ENCODE data around the gene PIP4K2A. TPM values are rescaled to one million over a fixed set of nuclear protein-coding genes. Genes with fewer than 3 reads are reported as not detected.

Gene PIP4K2A
- total and polyA plus RNA-seq, 2 of the 8 experiments (the other 6 are each of a cell fraction or from before 2014, with no cell fraction given): 19.0 to 60.9 TPM

DNA sequence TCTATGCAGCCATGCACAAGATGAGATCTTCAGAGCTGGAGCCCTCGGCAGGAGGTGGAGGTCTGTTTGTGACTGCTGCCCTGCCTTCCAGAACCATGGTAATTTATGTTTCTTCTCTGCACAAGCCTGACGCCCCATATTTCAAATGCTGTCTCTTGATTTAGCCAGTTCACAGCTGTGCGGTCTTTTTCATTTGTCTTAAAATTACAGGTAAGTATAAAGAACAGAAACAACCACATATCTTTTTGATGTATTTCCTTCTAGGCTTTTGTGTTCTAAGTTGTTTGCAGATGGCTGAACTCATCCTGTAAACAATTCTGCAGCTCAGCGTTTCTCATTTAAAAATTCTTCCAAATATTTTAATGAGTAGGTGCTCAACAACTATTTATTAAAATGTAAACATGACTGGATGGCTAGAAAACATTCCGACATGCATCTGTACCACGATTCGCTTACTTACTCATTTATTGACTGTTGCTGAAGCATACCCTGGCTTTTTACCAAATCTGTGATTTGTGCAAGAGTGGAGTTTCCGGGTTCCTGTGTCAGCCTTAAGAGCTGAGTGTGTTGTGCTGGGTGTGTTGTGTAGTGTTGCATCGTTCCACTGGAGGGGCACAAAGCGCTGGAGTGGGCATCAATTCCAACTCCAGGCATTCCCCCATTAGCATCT lies 58.9 kb downstream of the PIP4K2A start:
- H2BK120ac ChIP-seq (replicated peaks; ENCODE audit: low read depth, low read length): no peak overlapping the region
- no peak overlapping the region for H2BK20ac ChIP-seq (ENCODE audit: low read length)
- H3K56ac ChIP-seq (replicated peaks; ENCODE audit: insufficient read length, low read depth, low read length): no peak overlapping the region
- no peak overlapping the region; a peak in 1 of 4 replicates for H3K4me2 ChIP-seq (ENCODE audit: insufficient read depth in 1 of 2, low read depth in 2 of 2, low read length in 2 of 2)
- H3K14ac ChIP-seq (ENCODE audit: insufficient read length): no peak overlapping the region
- no peak overlapping the region for H3K23ac ChIP-seq (ENCODE audit: insufficient read length)
- no peak overlapping the region for H4K5ac ChIP-seq (ENCODE audit: insufficient read length, low read depth, low read length)
- FAIRE-seq (no peak), DNase-seq (ENCODE audit: low read depth in 1 of 2, low spot score in 2 of 2) (no peak)
- peak overlapping the region; percentile 54; the same call in 1 of the 2 replicates for H2AK5ac ChIP-seq (ENCODE audit: low read depth, low read length)
- H3K9ac ChIP-seq (replicated peaks in 1 of 4; ENCODE audit: extremely low read depth in 1 of 4, low read depth in 3 of 4, low read length in 3 of 4): no peak overlapping the region
- peak overlapping the region; percentile 39; the same call in 1 of the 2 replicates for H3K18ac ChIP-seq (ENCODE audit: extremely low read depth, low read length)
- H3K36me3 ChIP-seq (ENCODE audit: control insufficient read depth in 2 of 4, insufficient read depth in 4 of 4, low read length in 3 of 4): no peaks in the 10 kb centered on the region
- no peak overlapping the region for H4K91ac ChIP-seq (replicated peaks; ENCODE audit: insufficient read length, low read length)
- no peak overlapping the region for H2BK5ac ChIP-seq (ENCODE audit: low read depth, low read length)
- no peak overlapping the region for H2BK15ac ChIP-seq (ENCODE audit: low read length)
- H4K8ac ChIP-seq (ENCODE audit: extremely low read depth, insufficient read depth, low read length): no peak overlapping the region
- TF ChIP-seq CREB1 (IDR thresholded peaks at IDR 0.05): no peak
- TF ChIP-seq, protein P1, sequence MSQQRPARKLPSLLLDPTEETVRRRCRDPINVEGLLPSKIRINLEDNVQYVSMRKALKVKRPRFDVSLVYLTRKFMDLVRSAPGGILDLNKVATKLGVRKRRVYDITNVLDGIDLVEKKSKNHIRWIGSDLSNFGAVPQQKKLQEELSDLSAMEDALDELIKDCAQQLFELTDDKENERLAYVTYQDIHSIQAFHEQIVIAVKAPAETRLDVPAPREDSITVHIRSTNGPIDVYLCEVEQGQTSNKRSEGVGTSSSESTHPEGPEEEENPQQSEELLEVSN (IDR thresholded peaks at IDR 0.05): no peak
- no peak for TF ChIP-seq TAF7 (optimal IDR thresholded peaks at IDR 0.05; ENCODE audit: borderline replicate concordance, low read depth, low read length)
- peak in 1 of 2 experiments; percentile 15; a peak in 2 of 4 replicates for TF ChIP-seq RAD21 (IDR thresholded peaks at IDR 0.05 in 1 of 2, conservative IDR thresholded peaks at IDR 0.05 in 1 of 2; ENCODE audit: low read depth in 2 of 2, low read length in 2 of 2)
- peaks cover 0 to 4% of the 10 kb centered on the region in 2 experiments for H4K20me1 ChIP-seq (replicated peaks in 1 of 2; ENCODE audit: control insufficient read depth in 1 of 2, insufficient read depth in 2 of 2, low read length in 2 of 2)
- H2AFZ ChIP-seq (ENCODE audit: low read length): no peak overlapping the region
- no peaks in the 10 kb centered on the region for H3K9me3 ChIP-seq (ENCODE audit: insufficient read depth in 2 of 2, low read depth in 1 of 2, low read length in 1 of 2)
- no peak overlapping the region for H3K4ac ChIP-seq (replicated peaks; ENCODE audit: insufficient read length, low read depth, low read length)
- H3K79me1 ChIP-seq (ENCODE audit: low read depth, low read length): peaks cover 8% of the 10 kb centered on the region
- H3K23me2 ChIP-seq (ENCODE audit: low read depth, low read length): no peaks in the 10 kb centered on the region
- H3K27ac ChIP-seq (ENCODE audit: low read depth, low read length): no peak overlapping the region
- WGBS, 2 experiments (ENCODE audit: extremely low coverage in 1 of 2, insufficient coverage in 1 of 2, insufficient read length in 1 of 2, insufficient replicate concordance in 2 of 2, low coverage in 1 of 2, low lambda C conversion rate in 2 of 2, missing lambda C conversion rate in 1 of 2): 92% methylated on average over 10 of the region's 10 CpGs; no CpG with 5 or more reads in 1 of the 2 experiments
- POLR2A ChIA-PET (ENCODE audit: partially characterized antibody): no interaction called here
- H3K27me3 ChIP-seq (replicated peaks in 1 of 4; ENCODE audit: control insufficient read depth in 3 of 4, extremely low read depth in 1 of 4, insufficient read depth in 3 of 4, low read length in 3 of 4): no peaks in the 10 kb centered on the region
- no peak overlapping the region for H3K4me3 ChIP-seq (ENCODE audit: extremely low read depth in 1 of 4, insufficient read depth in 2 of 4, low read depth in 3 of 4, low read length in 4 of 4)
- peaks cover 0 to 83% of the 10 kb centered on the region in 2 experiments; a peak in 2 of 4 replicates for H3K79me2 ChIP-seq (ENCODE audit: control insufficient read depth in 1 of 2, insufficient read depth in 2 of 2, low read length in 2 of 2)
- CTCF ChIA-PET (ENCODE audit: partially characterized antibody): interaction anchor here (1.0 to 2.3 kb wide), 7 partner anchors 9 to 661 kb away, joined by 3 to 7 read pairs (median 4); no protein-coding TSS in a partner anchor
- H3K4me1 ChIP-seq (replicated peaks in 1 of 4; ENCODE audit: control insufficient read depth in 3 of 4, insufficient read depth in 4 of 4, low read length in 3 of 4): peaks cover 2 to 20% (median 10%) of the 10 kb centered on the region in 4 experiments
- no peak overlapping the region for H2BK12ac ChIP-seq (ENCODE audit: low read depth, low read length)

Data from H1 (cell line).